ENCODE data around the gene FGD4.

DNA sequence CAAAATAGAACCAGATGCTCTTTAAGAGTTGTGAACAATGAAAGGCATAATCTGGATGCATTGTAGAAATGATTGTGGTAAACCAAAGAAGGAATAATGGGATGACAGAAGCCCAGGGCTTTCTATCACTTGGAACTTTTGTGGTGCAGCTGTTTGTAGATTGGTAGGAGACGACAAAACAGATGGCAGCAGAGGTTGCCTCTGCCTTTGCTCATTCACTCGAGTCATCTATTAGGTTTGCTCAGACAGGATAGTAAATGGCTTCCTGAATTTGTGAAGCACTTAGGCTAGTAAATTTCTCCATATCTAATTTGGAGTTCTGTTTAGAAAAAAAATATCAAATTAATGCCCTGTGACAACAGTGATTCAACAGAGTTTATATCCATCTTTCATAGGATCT is 78.4 kb downstream of the FGD4 start:
- no peak for TF ChIP-seq EZH2 (IDR thresholded peaks at IDR 0.05)
- no peak for TF ChIP-seq POLR2AphosphoS5 (IDR thresholded peaks at IDR 0.05; ENCODE audit: borderline replicate concordance, low read depth, low read length)
- no peak for TF ChIP-seq FOXP2 (optimal IDR thresholded peaks at IDR 0.05; ENCODE audit: control extremely low read depth, extremely low read length, insufficient read depth)
